ENCODE measurements around the gene TMTC3. TPM values are rescaled to one million over a fixed set of nuclear protein-coding genes. Genes with fewer than 3 reads are reported as not detected.
"Not testable (repeated sequence)": the region's sequence is repeated elsewhere in the genome, so short reads cannot be mapped to it uniquely, and the experiment has no call there.

Gene TMTC3
- total RNA-seq, 3 donors from 2014 or later, result 7.5 to 7.7 (median 7.5) TPM

- Mint-ChIP-seq H3K9me3 (no peaks in the 10 kb centered on the region), H3K4me3 (no peak overlapping the region), H3K27me3 (ENCODE audit: low read depth) (no peaks in the 10 kb centered on the region), H3K4me1 (ENCODE audit: low read depth) (no peaks in the 10 kb centered on the region), H3K36me3 (ENCODE audit: insufficient read depth) (peaks cover 39% of the 10 kb centered on the region)
- ATAC-seq, result no peak
- no peak for DNase-seq
Observed at GRCh38 chr12:88185279-88185678, 43.2 kb downstream of the TMTC3 start.

- no peak for DNase-seq
- no peaks in the 10 kb centered on the region for H3K4me1 Mint-ChIP-seq (ENCODE audit: low read depth)
- H3K4me3 Mint-ChIP-seq, result no peak overlapping the region
- H3K9me3 Mint-ChIP-seq, result no peaks in the 10 kb centered on the region
- H3K27me3 Mint-ChIP-seq (ENCODE audit: low read depth), result no peaks in the 10 kb centered on the region
- peaks cover 33% of the 10 kb centered on the region for H3K36me3 Mint-ChIP-seq (ENCODE audit: insufficient read depth)
- no peak for ATAC-seq
Observed at GRCh38 chr12:88185988-88186387, 43.9 kb downstream of the TMTC3 start.

DNA sequence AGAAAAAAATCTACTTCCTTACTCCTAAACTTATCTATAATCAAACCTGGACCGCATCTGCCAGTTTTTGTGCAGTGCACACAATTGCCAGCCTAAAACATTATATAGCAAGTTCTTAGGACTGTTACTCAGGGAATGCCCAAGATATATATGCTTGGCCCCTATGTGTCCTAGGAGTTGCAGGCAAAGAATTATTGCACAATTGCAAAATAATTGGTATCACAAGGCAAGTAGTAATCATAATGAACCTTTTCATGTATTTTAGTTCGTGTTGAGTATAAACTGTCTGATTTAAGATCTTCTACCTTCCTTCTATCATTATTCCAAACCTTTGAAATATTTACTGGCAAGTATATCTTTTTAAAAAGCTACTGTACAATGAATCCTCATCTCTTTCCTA is 45.5 kb downstream of the TMTC3 start:
- H3K4me3 Mint-ChIP-seq, result no peak overlapping the region
- H3K36me3 Mint-ChIP-seq (ENCODE audit: insufficient read depth), result peaks cover 22% of the 10 kb centered on the region
- no peaks in the 10 kb centered on the region for H3K4me1 Mint-ChIP-seq (ENCODE audit: low read depth)
- no peak for ATAC-seq
- no peak for DNase-seq
- no peaks in the 10 kb centered on the region for H3K27me3 Mint-ChIP-seq (ENCODE audit: low read depth)
- H3K9me3 Mint-ChIP-seq, result no peaks in the 10 kb centered on the region

DNA sequence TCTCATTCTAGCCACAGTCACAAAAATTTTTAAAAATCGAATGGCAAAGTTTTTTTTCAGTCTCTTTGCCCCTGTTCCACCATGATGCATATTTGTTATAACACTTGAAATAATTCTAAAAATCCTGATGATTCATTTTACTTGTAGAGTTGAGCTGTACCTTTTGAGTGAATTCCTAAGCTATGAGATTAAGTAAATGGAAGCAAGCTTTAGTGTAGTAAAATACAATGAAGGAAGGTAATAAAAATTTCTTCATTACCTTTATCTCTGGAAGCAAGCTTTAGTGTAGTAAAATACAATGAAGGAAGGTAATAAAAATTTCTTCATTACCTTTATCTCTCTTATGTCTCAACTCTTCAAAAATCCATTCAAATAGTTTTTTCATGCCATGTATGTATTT is 46.1 kb downstream of the TMTC3 start:
- DNase-seq, result no peak
- Mint-ChIP-seq H3K36me3 (ENCODE audit: insufficient read depth) (peaks cover 16% of the 10 kb centered on the region), H3K9me3 (no peaks in the 10 kb centered on the region), H3K4me1 (ENCODE audit: low read depth) (no peaks in the 10 kb centered on the region), H3K27me3 (ENCODE audit: low read depth) (no peaks in the 10 kb centered on the region), H3K4me3 (no peak overlapping the region)
- ATAC-seq, result no peak

- Mint-ChIP-seq H3K36me3 (ENCODE audit: insufficient read depth) (peaks cover 15% of the 10 kb centered on the region), H3K4me1 (ENCODE audit: low read depth) (no peaks in the 10 kb centered on the region), H3K4me3 (no peak overlapping the region), H3K9me3 (no peaks in the 10 kb centered on the region), H3K27me3 (ENCODE audit: low read depth) (no peaks in the 10 kb centered on the region)
- ATAC-seq (no peak), DNase-seq (no peak)
Observed at GRCh38 chr12:88192426-88192825, 50.3 kb downstream of the TMTC3 start.

- peaks cover 15% of the 10 kb centered on the region for H3K36me3 Mint-ChIP-seq (ENCODE audit: insufficient read depth)
- H3K9me3 Mint-ChIP-seq, result no peaks in the 10 kb centered on the region
- no peaks in the 10 kb centered on the region for H3K27me3 Mint-ChIP-seq (ENCODE audit: low read depth)
Observed at GRCh38 chr12:88194868-88195267, 52.8 kb downstream of the TMTC3 start.

GRCh38 chr12:88200029-88200428 is 57.9 kb downstream of the TMTC3 start:
- peaks cover 4% of the 10 kb centered on the region for H3K36me3 Mint-ChIP-seq (ENCODE audit: insufficient read depth)
- H3K27me3 Mint-ChIP-seq (ENCODE audit: low read depth), result no peaks in the 10 kb centered on the region
- no peak overlapping the region for H3K4me3 Mint-ChIP-seq
- H3K4me1 Mint-ChIP-seq (ENCODE audit: low read depth), result no peaks in the 10 kb centered on the region
- ATAC-seq, result no peak
- DNase-seq, result no peak
- peaks cover 3% of the 10 kb centered on the region for H3K9me3 Mint-ChIP-seq

More at GRCh38 chr12:88194868-88195267, 52.8 kb downstream of the TMTC3 start:
- DNase-seq (no peak), ATAC-seq (no peak)
- H3K4me1 Mint-ChIP-seq (ENCODE audit: low read depth), result no peaks in the 10 kb centered on the region
- H3K4me3 Mint-ChIP-seq, result no peak overlapping the region

GRCh38 chr12:88202500-88202899 is 60.4 kb downstream of the TMTC3 start:
- H3K4me3 Mint-ChIP-seq, result no peak overlapping the region
- H3K9me3 Mint-ChIP-seq, result peaks cover 3% of the 10 kb centered on the region
- H3K36me3 Mint-ChIP-seq (ENCODE audit: insufficient read depth), result no peaks in the 10 kb centered on the region
- H3K4me1 Mint-ChIP-seq (ENCODE audit: low read depth), result no peaks in the 10 kb centered on the region
- H3K27me3 Mint-ChIP-seq (ENCODE audit: low read depth), result no peaks in the 10 kb centered on the region
- ATAC-seq (no peak), DNase-seq (no peak)

DNA sequence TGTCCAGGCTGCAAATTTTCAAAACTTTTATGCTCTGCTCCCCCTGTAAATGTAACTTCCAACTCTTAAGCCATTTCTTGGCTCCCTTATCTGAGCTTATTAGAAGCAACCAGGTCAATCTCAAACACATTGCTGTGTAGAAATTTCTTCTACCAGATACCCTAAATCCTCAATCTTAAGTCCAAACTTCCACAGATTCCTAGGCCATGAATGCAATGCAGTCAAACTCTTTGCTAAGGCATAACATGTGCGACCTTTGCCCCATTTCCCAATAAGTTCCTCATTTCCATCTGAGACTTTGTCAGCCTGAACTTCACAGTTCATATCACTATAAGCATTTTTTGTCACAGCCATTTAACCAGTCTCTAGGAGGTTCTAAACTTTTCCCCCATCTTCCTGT is 64.5 kb downstream of the TMTC3 start:
- no peaks in the 10 kb centered on the region for H3K36me3 Mint-ChIP-seq (ENCODE audit: insufficient read depth)

DNA sequence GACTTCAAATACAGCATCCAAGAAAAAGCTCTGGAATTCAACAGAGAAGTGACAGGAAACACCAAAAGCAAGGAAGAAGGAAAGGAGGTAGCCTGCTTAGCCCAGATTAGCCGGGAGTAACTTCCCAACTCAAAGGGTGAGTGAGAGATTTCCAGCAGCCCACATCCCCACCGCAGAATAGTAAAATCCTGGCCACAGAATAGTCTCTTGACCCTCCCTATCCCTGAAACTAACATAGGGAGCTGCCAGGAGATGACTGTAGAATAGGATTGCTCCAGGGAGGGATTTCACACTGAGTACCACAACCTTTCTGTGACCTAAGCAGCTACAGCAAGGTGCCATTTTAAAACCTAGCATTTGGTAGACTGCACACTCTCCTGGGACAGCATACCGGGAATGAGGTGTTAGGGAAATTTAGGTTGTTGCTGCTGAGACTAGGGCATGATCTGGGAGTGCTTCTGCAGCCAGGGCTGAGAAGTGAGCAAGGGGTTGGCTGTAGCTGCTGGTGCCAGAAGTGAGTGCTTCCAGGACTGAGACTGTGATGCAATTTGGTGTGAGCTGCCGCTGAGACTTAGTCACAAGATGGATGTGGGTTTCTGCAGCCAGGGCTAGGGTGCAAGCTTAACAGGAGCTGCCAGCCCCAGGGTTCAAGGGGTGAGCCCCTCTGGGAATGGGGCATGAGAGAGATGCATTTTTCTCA is 66.0 kb downstream of the TMTC3 start:
- Mint-ChIP-seq H3K4me1 (ENCODE audit: low read depth) (no peaks in the 10 kb centered on the region), H3K27me3 (ENCODE audit: low read depth) (peaks cover 6% of the 10 kb centered on the region), H3K9me3 (peaks cover 30% of the 10 kb centered on the region), H3K4me3 (no peak overlapping the region), H3K36me3 (ENCODE audit: insufficient read depth) (no peaks in the 10 kb centered on the region)
- DNase-seq (no peak), ATAC-seq (no peak)

More for the DNA sequence above, 64.5 kb downstream of the TMTC3 start:
- Mint-ChIP-seq H3K9me3 (peaks cover 21% of the 10 kb centered on the region), H3K4me1 (ENCODE audit: low read depth) (no peaks in the 10 kb centered on the region), H3K27me3 (ENCODE audit: low read depth) (peaks cover 6% of the 10 kb centered on the region), H3K4me3 (no peak overlapping the region)
- DNase-seq, result no peak
- no peak for ATAC-seq

DNA sequence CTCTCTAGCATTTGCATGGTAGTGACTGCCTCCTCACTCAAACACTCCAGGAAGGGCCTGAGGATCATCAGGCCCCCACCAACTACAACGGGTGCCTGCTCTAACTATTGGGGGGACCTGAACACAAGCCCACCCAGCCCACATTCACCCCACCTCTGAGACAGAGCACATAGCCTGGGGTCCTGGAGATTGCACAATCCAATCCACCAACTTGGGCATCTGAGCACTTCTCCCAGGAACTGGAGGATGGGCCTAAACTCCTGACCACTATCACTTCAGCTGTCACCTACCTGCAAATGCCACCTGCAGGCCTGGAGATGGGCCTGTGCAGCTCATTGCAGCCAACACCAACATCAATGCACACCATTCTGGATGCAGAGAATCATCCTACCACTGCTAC is 66.6 kb downstream of the TMTC3 start:
- no peak for ATAC-seq
- H3K4me1 Mint-ChIP-seq (ENCODE audit: low read depth), result no peaks in the 10 kb centered on the region
- DNase-seq, result no peak
- no peak overlapping the region for H3K4me3 Mint-ChIP-seq
- H3K27me3 Mint-ChIP-seq (ENCODE audit: low read depth), result peaks cover 6% of the 10 kb centered on the region
- peaks cover 33% of the 10 kb centered on the region for H3K9me3 Mint-ChIP-seq
- no peaks in the 10 kb centered on the region for H3K36me3 Mint-ChIP-seq (ENCODE audit: insufficient read depth)

- not testable (repeated sequence) for ATAC-seq; H3K4me1 Mint-ChIP-seq (ENCODE audit: low read depth); H3K27me3 Mint-ChIP-seq (ENCODE audit: low read depth); H3K36me3 Mint-ChIP-seq (ENCODE audit: insufficient read depth); H3K4me3 Mint-ChIP-seq; DNase-seq
- H3K9me3 Mint-ChIP-seq, result peaks cover 36% of the 10 kb centered on the region
Observed at GRCh38 chr12:88210311-88210710, 68.2 kb downstream of the TMTC3 start.

GRCh38 chr12:88218293-88218692 is 76.2 kb downstream of the TMTC3 start:
- no peaks in the 10 kb centered on the region for H3K4me1 Mint-ChIP-seq (ENCODE audit: low read depth)
- no peak for ATAC-seq
- DNase-seq, result no peak
- H3K27me3 Mint-ChIP-seq (ENCODE audit: low read depth), result no peaks in the 10 kb centered on the region
- H3K4me3 Mint-ChIP-seq, result no peak overlapping the region
- peaks cover 36% of the 10 kb centered on the region for H3K9me3 Mint-ChIP-seq
- H3K36me3 Mint-ChIP-seq (ENCODE audit: insufficient read depth), result no peaks in the 10 kb centered on the region

GRCh38 chr12:88219861-88220260 is 77.8 kb downstream of the TMTC3 start:
- H3K4me1 Mint-ChIP-seq (ENCODE audit: low read depth), result no peaks in the 10 kb centered on the region
- H3K36me3 Mint-ChIP-seq (ENCODE audit: insufficient read depth), result no peaks in the 10 kb centered on the region
- H3K9me3 Mint-ChIP-seq, result peaks cover 30% of the 10 kb centered on the region
- H3K4me3 Mint-ChIP-seq, result no peak overlapping the region
- no peak for DNase-seq
- ATAC-seq, result no peak
- H3K27me3 Mint-ChIP-seq (ENCODE audit: low read depth), result no peaks in the 10 kb centered on the region

- Mint-ChIP-seq H3K4me3 (no peak overlapping the region), H3K36me3 (ENCODE audit: insufficient read depth) (no peaks in the 10 kb centered on the region), H3K9me3 (peaks cover 24% of the 10 kb centered on the region), H3K27me3 (ENCODE audit: low read depth) (no peaks in the 10 kb centered on the region), H3K4me1 (ENCODE audit: low read depth) (peaks cover 6% of the 10 kb centered on the region)
- DNase-seq (no peak), ATAC-seq (no peak)
Observed at GRCh38 chr12:88223519-88223918, 81.4 kb downstream of the TMTC3 start.
